Neuron (in vitro differentiated cells): ENCODE measurements around the gene PMS1.

Experiments
- H2AFZ ChIP-seq: one replicate; pipeline ENCODE4 v1.6.1; 2013; ENCODE audit warnings: low read depth, mild to moderate bottlenecking, inconsistent platforms, low read length, moderate library complexity
- H3K27me3 ChIP-seq: one replicate; pipeline ENCODE4 v1.6.1; 2013; ENCODE audit warnings: low read length; ENCODE audit not compliant: insufficient read depth
- H3K36me3 ChIP-seq: one replicate; pipeline ENCODE4 v1.6.1; 2013; ENCODE audit warnings: low read length; ENCODE audit not compliant: insufficient read depth
- H3K4me1 ChIP-seq: one replicate; pipeline ENCODE4 v1.6.1; 2013; ENCODE audit warnings: low read length; ENCODE audit not compliant: insufficient read depth
- H3K4me3 ChIP-seq: 2 replicates; pipeline ENCODE4 v1.5.1; 2013; ENCODE audit warnings: mild to moderate bottlenecking, low read length, moderate library complexity
- H3K9me3 ChIP-seq: one replicate; pipeline ENCODE4 v1.6.1; 2013; ENCODE audit warnings: low read length

Gene PMS1

DNA sequence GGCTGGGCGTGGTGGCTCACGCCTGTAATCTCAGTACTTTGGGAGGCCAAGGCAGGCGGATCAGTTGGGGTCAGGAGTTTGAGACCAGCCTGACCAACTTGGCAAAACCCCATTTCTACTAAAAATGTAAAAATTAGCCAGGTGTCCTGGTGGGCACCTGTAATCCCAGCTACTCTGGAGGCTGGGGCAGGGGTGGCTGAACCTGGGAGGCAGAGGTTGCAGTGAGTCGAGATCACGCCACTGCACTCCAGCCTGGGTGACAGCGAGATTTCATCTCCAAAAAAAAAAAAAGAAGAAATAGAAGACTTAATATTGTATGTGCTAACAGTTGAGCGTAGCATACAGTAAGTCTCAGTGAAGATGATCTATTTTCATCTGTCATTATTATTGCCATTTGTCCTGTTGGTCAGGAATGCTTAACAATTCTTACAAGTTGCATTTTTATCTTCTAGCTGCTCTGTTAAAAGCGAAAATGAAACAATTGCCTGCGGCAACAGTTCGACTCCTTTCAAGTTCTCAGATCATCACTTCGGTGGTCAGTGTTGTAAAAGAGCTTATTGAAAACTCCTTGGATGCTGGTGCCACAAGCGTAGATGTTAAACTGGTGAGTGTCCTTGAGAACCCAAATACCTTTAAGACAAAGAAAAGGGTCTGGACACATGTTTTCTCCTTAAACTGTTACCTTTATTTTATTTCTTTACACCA, 7.2 kb downstream of the PMS1 start:
- Histone ChIP-seq H3K4me3 (no peak overlapping the region), H3K4me1 (no peaks in the 10 kb centered on the region), H3K9me3 (no peaks in the 10 kb centered on the region), H3K27me3 (no peaks in the 10 kb centered on the region), H2AFZ (no peak overlapping the region), H3K36me3 (peaks cover 51% of the 10 kb centered on the region)

DNA sequence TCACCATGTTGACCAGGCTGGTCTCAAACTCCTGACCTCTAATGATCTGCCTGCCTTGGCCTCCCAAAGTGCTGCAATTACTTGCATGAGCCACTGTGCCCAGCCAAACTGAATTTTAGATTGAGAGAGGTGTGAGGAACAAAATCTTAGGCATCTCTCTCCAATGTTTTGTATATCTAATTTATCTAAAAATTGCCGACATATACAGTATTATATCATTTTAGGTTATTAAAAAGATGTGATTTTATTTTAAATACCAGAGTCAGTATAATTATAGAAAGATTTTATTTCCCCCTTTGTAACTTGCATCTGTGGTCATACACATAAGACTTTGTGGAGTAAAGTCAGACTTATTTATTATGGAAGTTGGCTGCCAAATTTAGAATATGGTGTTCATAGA, 10.1 kb downstream of the PMS1 start:
- no peak overlapping the region for H3K4me3 ChIP-seq
- H3K4me1 ChIP-seq: no peaks in the 10 kb centered on the region
- no peaks in the 10 kb centered on the region for H3K9me3 ChIP-seq
- no peak overlapping the region for H2AFZ ChIP-seq
- peaks cover 52% of the 10 kb centered on the region for H3K36me3 ChIP-seq
- H3K27me3 ChIP-seq: no peaks in the 10 kb centered on the region

DNA sequence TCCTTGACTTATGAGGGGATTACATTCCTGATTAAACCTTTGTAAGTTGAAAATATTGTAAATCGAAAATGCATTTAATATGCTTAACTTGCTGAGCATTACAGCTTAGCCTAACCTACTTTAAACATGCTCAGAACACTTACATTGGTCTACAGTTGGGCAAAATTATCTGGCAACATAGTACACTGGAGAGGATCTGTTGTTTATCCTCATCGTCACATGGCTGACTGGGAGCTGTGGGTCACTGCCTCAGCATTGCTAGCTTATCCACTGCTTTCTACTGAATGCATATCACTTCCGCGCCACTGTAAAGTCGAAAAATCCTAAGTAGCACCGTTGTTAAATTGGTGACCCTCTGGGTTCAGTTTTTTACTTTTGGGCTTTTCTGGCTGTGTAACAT, 13.7 kb downstream of the PMS1 start:
- H3K27me3 ChIP-seq: no peaks in the 10 kb centered on the region
- H3K4me1 ChIP-seq: no peaks in the 10 kb centered on the region
- no peak overlapping the region for H3K4me3 ChIP-seq
- peaks cover 67% of the 10 kb centered on the region for H3K36me3 ChIP-seq
- H2AFZ ChIP-seq: no peak overlapping the region
- no peaks in the 10 kb centered on the region for H3K9me3 ChIP-seq

DNA sequence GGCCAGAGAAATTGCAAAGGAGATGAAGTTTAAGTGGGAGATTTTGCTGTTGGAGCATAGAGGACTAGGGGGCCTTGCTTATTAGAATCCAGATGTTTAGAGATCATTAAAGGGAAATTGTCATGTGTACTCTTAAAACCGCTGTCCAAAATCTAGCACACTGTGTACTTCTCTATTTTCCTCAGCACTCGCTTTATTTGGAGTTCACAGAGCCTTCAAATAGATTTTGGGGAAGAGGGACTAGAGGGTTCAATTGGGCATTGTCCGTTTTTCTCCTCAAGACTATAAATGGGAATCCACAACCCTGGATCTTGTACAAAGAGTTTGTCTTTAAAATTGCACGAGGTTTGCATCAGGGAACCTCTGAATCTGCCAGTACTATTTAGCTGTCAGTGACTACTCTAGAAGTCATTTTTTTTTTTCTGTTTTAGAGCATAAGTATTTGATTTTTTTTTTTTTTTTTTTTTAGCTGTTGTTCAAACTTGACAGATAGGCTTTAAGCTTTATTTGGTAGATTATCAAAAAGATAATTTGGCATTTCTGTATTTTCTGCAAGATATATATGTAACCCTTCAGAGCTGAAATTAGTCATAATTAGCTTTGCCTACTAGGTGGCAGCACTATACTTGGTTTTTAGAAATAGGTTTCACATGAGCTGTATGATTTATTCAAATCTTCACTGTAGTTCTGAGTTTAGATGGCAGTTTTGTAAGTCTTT, 14.2 kb downstream of the PMS1 start:
- no peaks in the 10 kb centered on the region for H3K4me1 ChIP-seq
- H3K27me3 ChIP-seq: no peaks in the 10 kb centered on the region
- H3K9me3 ChIP-seq: no peaks in the 10 kb centered on the region
- H3K4me3 ChIP-seq: no peak overlapping the region
- peaks cover 65% of the 10 kb centered on the region for H3K36me3 ChIP-seq
- no peak overlapping the region for H2AFZ ChIP-seq

DNA sequence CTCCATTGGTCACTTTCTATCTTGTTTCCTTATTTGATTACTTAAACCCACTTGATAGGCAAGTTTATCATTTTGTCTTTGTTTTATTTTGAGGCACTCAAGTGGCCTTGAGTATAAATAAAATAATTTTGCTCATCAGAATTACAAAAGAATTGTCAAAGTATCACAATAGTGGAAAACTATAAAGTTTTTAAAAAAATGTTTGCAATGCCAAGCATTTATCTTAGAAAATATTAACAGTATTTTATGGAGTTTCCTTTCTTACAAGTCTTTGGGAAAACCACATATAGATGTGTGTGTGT, 14.7 kb downstream of the PMS1 start:
- Histone ChIP-seq H2AFZ (no peak overlapping the region), H3K36me3 (peaks cover 65% of the 10 kb centered on the region)

DNA sequence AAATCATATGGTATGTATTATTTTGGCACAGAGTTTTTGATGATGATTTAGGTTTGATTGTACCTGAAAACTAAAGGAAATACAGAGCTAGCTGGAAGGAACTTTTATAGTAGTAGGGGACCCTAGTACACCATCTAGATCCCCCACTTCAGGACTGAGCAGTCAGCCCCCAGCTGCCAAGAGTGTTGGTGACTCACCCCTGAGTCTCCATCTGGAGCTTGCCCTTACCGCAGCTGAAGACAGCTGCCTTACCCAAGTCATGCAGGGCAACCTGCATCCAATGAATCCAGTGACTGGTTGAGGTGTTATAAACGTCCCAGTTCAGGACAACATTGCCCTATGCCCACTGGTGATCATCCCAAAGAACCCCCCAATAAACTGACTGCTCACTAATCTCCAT, 15.3 kb downstream of the PMS1 start:
- Histone ChIP-seq H3K36me3 (peaks cover 64% of the 10 kb centered on the region), H2AFZ (no peak overlapping the region), H3K4me1 (no peaks in the 10 kb centered on the region), H3K27me3 (no peaks in the 10 kb centered on the region), H3K4me3 (no peak overlapping the region), H3K9me3 (no peaks in the 10 kb centered on the region)

More for the DNA sequence above, 14.7 kb downstream of the PMS1 start:
- no peak overlapping the region for H3K4me3 ChIP-seq
- H3K27me3 ChIP-seq: no peaks in the 10 kb centered on the region
- H3K4me1 ChIP-seq: no peaks in the 10 kb centered on the region
- H3K9me3 ChIP-seq: no peaks in the 10 kb centered on the region

DNA sequence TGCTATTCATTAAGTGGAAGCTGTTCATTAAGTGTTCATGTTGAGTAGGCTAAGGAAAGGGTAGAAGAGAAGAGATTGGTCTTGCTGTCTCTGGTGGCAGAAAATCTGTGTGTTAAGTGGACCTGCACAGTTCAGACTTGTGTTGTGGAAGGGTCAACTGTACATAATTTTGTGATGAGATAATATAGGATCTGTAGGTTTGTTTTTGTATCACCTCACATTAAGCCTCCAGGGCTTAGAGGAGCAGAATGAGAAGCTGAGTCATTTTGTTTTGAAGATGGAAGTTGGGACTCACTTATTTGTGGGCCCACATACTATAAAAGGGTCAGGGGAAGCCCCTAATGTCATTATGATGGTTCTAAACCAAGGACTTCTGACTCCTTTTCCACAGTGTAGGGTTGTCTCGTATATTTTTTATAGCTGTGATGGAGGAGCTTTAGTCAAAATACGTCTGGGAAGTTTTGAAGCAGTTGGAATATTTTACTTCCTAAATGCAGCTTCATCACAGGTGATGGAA, 18.2 kb downstream of the PMS1 start:
- no peaks in the 10 kb centered on the region for H3K27me3 ChIP-seq
- no peak overlapping the region for H2AFZ ChIP-seq
- no peak overlapping the region for H3K4me3 ChIP-seq
- H3K9me3 ChIP-seq: no peaks in the 10 kb centered on the region
- peaks cover 60% of the 10 kb centered on the region for H3K36me3 ChIP-seq
- no peaks in the 10 kb centered on the region for H3K4me1 ChIP-seq

DNA sequence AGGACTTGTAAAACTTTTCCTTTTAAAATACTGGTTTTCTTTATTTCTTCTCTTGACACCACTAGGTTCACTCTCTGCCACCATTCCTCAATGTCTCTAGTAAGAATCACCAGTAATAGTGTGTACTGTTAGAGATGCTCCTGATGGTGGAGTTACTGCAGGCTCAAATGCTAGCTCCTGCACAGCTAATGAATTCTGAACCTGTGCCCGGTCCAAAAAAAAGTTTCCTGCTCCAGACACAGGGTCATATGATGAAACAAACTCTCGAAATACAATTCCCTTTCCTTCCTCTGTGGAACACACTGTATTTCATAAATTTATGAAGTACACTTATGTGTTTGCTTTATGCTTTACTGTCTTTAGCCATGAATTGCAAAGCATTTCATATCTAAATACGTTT, 19.2 kb downstream of the PMS1 start:
- no peaks in the 10 kb centered on the region for H3K4me1 ChIP-seq
- H3K36me3 ChIP-seq: peaks cover 58% of the 10 kb centered on the region
- no peak overlapping the region for H3K4me3 ChIP-seq
- H3K27me3 ChIP-seq: no peaks in the 10 kb centered on the region
- no peak overlapping the region for H2AFZ ChIP-seq
- H3K9me3 ChIP-seq: no peaks in the 10 kb centered on the region

- H3K9me3 ChIP-seq: no peaks in the 10 kb centered on the region
- no peak overlapping the region for H2AFZ ChIP-seq
- no peaks in the 10 kb centered on the region for H3K4me1 ChIP-seq
- H3K27me3 ChIP-seq: no peaks in the 10 kb centered on the region
- peaks cover 41% of the 10 kb centered on the region for H3K36me3 ChIP-seq
- H3K4me3 ChIP-seq: no peak overlapping the region
Observed at GRCh38 chr2:189818249-189819038, 34.2 kb downstream of the PMS1 start.

DNA sequence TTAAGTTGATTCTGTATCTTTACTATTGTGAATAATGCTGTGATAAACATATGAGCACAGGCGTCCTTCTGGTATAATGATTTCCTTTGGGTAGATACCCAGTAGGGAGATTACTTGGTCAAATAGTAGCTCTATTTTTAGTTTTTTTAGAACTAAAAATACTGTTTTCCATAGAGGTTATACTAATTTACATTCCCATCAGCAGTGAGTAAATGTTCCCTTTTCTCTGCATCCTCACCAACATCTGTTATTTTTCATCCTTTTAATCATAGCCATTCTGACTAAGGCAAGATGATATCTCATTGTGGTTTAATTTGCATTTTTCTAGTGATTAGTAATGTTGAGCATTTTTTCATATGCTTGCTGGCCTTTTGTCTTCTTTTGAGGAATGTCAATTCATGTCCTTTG, 35.1 kb downstream of the PMS1 start:
- Histone ChIP-seq H3K9me3 (no peaks in the 10 kb centered on the region), H3K36me3 (peaks cover 41% of the 10 kb centered on the region)

GRCh38 chr2:189821953-189822748, 37.9 kb downstream of the PMS1 start:
- no peak overlapping the region for H2AFZ ChIP-seq
- no peaks in the 10 kb centered on the region for H3K4me1 ChIP-seq
- H3K36me3 ChIP-seq: peaks cover 38% of the 10 kb centered on the region
- H3K4me3 ChIP-seq: no peak overlapping the region
- no peaks in the 10 kb centered on the region for H3K27me3 ChIP-seq
- H3K9me3 ChIP-seq: no peaks in the 10 kb centered on the region

More for the DNA sequence above, 35.1 kb downstream of the PMS1 start:
- H2AFZ ChIP-seq: no peak overlapping the region
- H3K4me1 ChIP-seq: no peaks in the 10 kb centered on the region
- H3K4me3 ChIP-seq: no peak overlapping the region
- no peaks in the 10 kb centered on the region for H3K27me3 ChIP-seq

DNA sequence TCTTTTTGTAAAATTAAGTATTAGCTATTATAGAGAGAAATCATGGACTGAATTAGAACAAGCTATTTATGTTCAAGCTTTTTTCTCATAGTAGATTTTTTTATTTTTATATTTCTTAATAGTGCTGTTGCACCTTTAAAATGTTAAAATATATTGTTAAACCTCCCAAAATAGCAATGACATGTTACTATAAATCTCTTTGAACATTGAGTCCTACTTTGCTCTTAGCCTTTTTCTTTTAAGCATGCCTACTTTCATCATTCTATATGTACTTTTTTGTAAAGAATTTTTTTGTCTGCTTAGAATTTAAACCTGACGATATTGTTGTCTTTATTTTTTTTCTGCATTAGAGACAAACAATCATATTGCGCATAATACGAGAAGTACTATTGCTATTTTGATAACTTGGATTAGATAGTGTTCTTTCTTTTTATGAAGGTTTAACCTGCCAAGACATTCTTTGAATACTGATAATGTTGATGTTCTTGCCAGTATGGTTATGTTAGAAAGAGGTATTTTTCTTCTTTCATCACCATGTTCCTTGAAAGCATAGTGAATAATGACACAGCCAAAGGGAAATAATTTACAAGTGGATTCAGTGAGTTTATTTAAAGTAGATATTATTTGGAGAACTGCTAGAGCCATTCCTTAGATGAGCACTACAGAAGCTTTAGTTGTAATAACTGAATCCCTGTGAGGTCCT, 40.6 kb downstream of the PMS1 start:
- Histone ChIP-seq H3K4me3 (no peak overlapping the region), H3K4me1 (no peaks in the 10 kb centered on the region), H3K9me3 (no peaks in the 10 kb centered on the region), H3K27me3 (no peaks in the 10 kb centered on the region), H3K36me3 (peaks cover 15% of the 10 kb centered on the region), H2AFZ (no peak overlapping the region)
